ENCODE data around the gene RCOR3. TPM values are rescaled to one million over a fixed set of nuclear protein-coding genes. Genes with fewer than 3 reads are reported as not detected.

Gene RCOR3
- total RNA-seq, 4 donors from 2014 or later, result 26.1 to 88.5 (median 39.8) TPM

GRCh38 chr1:211339631-211340041 lies 80.5 kb downstream of the RCOR3 start:
- intact Hi-C loops (cut with DNase I; ENCODE audit: low total_unique reads), result no loop called here
- no peak for DNase-seq

DNA sequence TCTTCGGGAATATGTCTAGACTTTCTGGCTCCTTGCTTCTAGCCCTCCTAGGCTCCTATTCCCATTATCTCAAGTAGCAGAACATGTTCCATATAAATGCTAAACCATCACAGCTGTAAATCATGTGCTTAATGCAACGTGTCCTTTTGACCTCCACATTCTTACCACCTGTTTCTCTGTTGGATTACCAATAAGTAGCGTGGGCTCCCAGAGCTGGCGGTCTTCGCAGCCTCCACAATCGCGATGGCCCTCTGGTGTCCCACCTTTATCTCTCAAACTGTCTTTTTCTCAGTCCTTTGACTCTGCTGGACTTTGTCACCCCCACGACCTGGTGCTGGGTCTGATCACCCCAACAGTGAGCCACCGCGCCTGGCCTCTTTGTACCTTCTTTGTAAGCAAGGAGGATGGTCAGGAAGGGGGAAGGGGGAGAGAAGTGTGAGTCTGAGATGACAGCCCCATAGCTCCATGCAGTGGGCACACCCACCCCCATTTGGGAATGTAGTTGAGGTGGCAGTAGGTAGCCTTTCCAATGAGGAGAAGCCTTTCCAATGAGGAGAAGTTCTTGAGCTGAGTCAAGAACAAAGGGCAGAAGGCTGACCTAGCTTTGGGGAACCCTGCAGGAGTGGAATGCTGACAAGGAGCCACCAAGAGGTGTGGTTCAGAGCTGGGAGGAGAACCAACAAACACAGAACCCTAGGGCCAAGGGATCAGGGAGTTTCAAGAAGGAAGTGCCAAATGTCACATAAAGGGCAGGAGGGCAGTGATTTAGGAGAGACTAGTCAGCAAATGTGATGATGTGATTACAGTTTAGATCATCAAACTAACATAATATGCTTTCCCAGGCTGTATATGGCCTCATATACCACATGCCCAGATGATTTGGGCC lies 81.7 kb downstream of the RCOR3 start:
- Histone ChIP-seq H3K27ac (no peak overlapping the region), H3K4me1 (no peaks in the 10 kb centered on the region), H3K36me3 (no peaks in the 10 kb centered on the region), H3K9me3 (no peaks in the 10 kb centered on the region), H3K4me3 (no peak overlapping the region), H3K27me3 (no peaks in the 10 kb centered on the region)
- intact Hi-C loops (cut with DNase I; ENCODE audit: low total_unique reads), result no loop called here
- no peak for DNase-seq
- TF ChIP-seq POLR2A (IDR thresholded peaks at IDR 0.05), result no peak
- TF ChIP-seq, protein P1, sequence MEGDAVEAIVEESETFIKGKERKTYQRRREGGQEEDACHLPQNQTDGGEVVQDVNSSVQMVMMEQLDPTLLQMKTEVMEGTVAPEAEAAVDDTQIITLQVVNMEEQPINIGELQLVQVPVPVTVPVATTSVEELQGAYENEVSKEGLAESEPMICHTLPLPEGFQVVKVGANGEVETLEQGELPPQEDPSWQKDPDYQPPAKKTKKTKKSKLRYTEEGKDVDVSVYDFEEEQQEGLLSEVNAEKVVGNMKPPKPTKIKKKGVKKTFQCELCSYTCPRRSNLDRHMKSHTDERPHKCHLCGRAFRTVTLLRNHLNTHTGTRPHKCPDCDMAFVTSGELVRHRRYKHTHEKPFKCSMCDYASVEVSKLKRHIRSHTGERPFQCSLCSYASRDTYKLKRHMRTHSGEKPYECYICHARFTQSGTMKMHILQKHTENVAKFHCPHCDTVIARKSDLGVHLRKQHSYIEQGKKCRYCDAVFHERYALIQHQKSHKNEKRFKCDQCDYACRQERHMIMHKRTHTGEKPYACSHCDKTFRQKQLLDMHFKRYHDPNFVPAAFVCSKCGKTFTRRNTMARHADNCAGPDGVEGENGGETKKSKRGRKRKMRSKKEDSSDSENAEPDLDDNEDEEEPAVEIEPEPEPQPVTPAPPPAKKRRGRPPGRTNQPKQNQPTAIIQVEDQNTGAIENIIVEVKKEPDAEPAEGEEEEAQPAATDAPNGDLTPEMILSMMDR (IDR thresholded peaks at IDR 0.05), result no peak

More at GRCh38 chr1:211339631-211340041, 80.5 kb downstream of the RCOR3 start:
- Histone ChIP-seq H3K36me3 (no peaks in the 10 kb centered on the region), H3K9me3 (no peaks in the 10 kb centered on the region), H3K27me3 (no peaks in the 10 kb centered on the region), H3K4me1 (no peaks in the 10 kb centered on the region), H3K27ac (no peak overlapping the region), H3K4me3 (no peak overlapping the region)
- no peak for TF ChIP-seq POLR2A (IDR thresholded peaks at IDR 0.05)
- TF ChIP-seq, protein P1 (IDR thresholded peaks at IDR 0.05), result no peak

DNA sequence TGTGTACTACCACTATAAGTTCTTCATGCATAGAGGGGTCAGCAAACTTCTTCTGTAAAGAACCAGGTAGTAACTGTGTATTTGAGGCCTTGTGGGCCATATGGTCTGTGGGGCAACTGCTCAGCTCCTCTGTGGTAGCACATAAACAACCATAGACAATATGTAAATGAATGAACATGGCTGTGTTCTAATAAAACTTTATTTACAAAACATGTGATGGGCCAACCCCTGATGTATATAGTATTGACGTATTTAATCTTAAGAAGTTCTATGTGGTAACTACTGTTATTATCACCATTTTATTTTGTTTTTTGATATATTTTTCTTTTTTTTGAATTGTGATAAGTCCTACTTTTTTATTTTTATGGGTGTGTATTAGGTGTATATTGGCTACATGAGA lies 82.8 kb downstream of the RCOR3 start:
- no peaks in the 10 kb centered on the region for H3K9me3 ChIP-seq
- intact Hi-C loops (cut with DNase I; ENCODE audit: low total_unique reads), result no loop called here
- TF ChIP-seq POLR2A (IDR thresholded peaks at IDR 0.05), result no peak
- TF ChIP-seq, protein P1 (IDR thresholded peaks at IDR 0.05), result no peak
- no peaks in the 10 kb centered on the region for H3K4me1 ChIP-seq
- H3K36me3 ChIP-seq, result no peaks in the 10 kb centered on the region
- no peak overlapping the region for H3K27ac ChIP-seq
- H3K4me3 ChIP-seq, result no peak overlapping the region
- no peak for DNase-seq
- no peaks in the 10 kb centered on the region for H3K27me3 ChIP-seq

DNA sequence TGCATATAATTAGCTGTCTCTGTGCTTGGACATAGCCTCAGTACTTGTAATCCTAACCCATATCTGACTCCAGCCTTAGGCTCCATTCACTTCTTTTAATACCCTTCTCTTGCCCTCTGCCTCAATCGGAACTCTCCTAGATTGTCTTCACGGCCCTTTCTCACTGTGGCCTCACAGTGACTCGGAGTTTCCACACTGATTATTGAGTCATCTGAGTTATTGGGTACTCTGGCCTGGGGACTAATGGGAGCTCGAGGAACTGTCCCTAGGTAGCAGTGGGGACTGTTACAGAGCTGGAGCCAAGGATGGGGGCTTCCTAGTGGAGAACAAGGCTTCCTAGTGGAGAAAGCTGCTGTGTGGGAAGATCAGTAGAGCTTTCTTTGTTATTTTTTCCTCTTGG lies 84.4 kb downstream of the RCOR3 start:
- H3K4me3 ChIP-seq, result no peak overlapping the region
- H3K27me3 ChIP-seq, result no peaks in the 10 kb centered on the region
- TF ChIP-seq, protein P1 (IDR thresholded peaks at IDR 0.05), result no peak
- TF ChIP-seq POLR2A (IDR thresholded peaks at IDR 0.05), result no peak
- no peak for DNase-seq
- intact Hi-C loops (cut with DNase I; ENCODE audit: low total_unique reads), result no loop called here
- H3K27ac ChIP-seq, result no peak overlapping the region
- no peaks in the 10 kb centered on the region for H3K9me3 ChIP-seq
- no peaks in the 10 kb centered on the region for H3K36me3 ChIP-seq
- no peaks in the 10 kb centered on the region for H3K4me1 ChIP-seq

DNA sequence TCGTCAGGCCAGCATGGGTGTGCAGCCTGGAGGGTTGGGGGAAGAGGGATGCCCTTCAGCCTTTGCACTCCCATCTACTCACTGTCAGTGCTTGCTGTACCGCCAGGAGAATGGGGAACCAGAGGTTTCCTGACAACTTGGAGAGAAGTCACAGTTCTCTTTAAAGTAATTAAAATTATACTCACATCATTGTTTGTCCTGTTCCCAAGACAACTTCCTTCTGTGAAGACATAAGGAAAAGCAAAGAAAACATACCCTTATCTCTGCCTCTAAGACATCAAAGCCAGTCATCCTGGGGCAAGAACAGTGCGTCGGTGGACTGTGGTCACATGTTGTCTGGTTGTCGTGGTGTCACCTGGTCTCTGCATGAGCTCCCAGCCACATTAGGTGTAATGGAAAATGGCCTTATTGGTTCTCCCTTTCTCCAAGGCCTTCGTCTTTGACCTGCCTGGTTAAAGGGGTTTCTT lies 85.0 kb downstream of the RCOR3 start:
- H3K27me3 ChIP-seq, result no peaks in the 10 kb centered on the region
- no peak overlapping the region for H3K4me3 ChIP-seq
- H3K27ac ChIP-seq, result no peak overlapping the region
- DNase-seq, result no peak
- H3K4me1 ChIP-seq, result no peaks in the 10 kb centered on the region
- no peaks in the 10 kb centered on the region for H3K36me3 ChIP-seq
- no peaks in the 10 kb centered on the region for H3K9me3 ChIP-seq
- intact Hi-C loops (cut with DNase I; ENCODE audit: low total_unique reads), result no loop called here
- no peak for TF ChIP-seq POLR2A (IDR thresholded peaks at IDR 0.05)
- TF ChIP-seq, protein P1 (IDR thresholded peaks at IDR 0.05), result no peak
